ENCODE data around the gene STXBP2.

The STXBP2 gene

GRCh38 chr19:7674010-7675005 is 37.4 kb downstream of the STXBP2 start:
- Histone ChIP-seq H3K4me1 (ENCODE audit: control insufficient read depth, insufficient read depth, low read length) (peaks cover 11% of the 10 kb centered on the region; the same call in 1 of the 2 replicates), H3K27me3 (ENCODE audit: control insufficient read depth, insufficient read depth, low read length) (peaks cover 88% of the 10 kb centered on the region), H3K9me3 (ENCODE audit: control insufficient read depth, insufficient read depth, low read depth, low read length) (no peaks in the 10 kb centered on the region), H3K36me3 (ENCODE audit: control insufficient read depth, insufficient read depth, low read length) (no peaks in the 10 kb centered on the region), H3K9ac (ENCODE audit: low read length) (no peak overlapping the region), H3K4me3 (ENCODE audit: low read depth, low read length) (no peak overlapping the region), H3K27ac (ENCODE audit: low read depth, low read length) (no peak overlapping the region)

GRCh38 chr19:7676376-7676775 is 39.5 kb downstream of the STXBP2 start:
- no peak overlapping the region for H3K4me3 ChIP-seq (ENCODE audit: low read depth, low read length)
- H3K9ac ChIP-seq (ENCODE audit: low read length), result no peak overlapping the region
- peaks cover 76% of the 10 kb centered on the region for H3K27me3 ChIP-seq (ENCODE audit: control insufficient read depth, insufficient read depth, low read length)
- no peak overlapping the region for H3K27ac ChIP-seq (ENCODE audit: low read depth, low read length)
- H3K4me1 ChIP-seq (ENCODE audit: control insufficient read depth, insufficient read depth, low read length), result 0 out of 2 replicates have a peak, but pooled peaks cover 4% of the 10 kb centered on the region
- H3K36me3 ChIP-seq (ENCODE audit: control insufficient read depth, insufficient read depth, low read length), result no peaks in the 10 kb centered on the region
- H3K9me3 ChIP-seq (ENCODE audit: control insufficient read depth, insufficient read depth, low read depth, low read length), result no peaks in the 10 kb centered on the region

GRCh38 chr19:7676854-7677253 is 39.9 kb downstream of the STXBP2 start, which contains the start of gene MCEMP1:
Gene MCEMP1, plus strand, starts transcription at chr19:7677090. Its CDS starts 31 bp downstream, at chr19:7677121.
- H3K9ac ChIP-seq (ENCODE audit: low read length), result no peak within 1 kb of the TSS
- H3K4me1 ChIP-seq (ENCODE audit: control insufficient read depth, insufficient read depth, low read length), result 0 out of 2 replicates have a peak, but pooled peaks cover 4% of the 10 kb centered on the region
- no peaks in the 10 kb centered on the region for H3K9me3 ChIP-seq (ENCODE audit: control insufficient read depth, insufficient read depth, low read depth, low read length)
- no peak within 1 kb of the TSS for H3K4me3 ChIP-seq (ENCODE audit: low read depth, low read length)
- H3K36me3 ChIP-seq (ENCODE audit: control insufficient read depth, insufficient read depth, low read length), result no peaks in the 10 kb centered on the region
- no peak within 1 kb of the TSS for H3K27ac ChIP-seq (ENCODE audit: low read depth, low read length)
- H3K27me3 ChIP-seq (ENCODE audit: control insufficient read depth, insufficient read depth, low read length), result peaks cover 71% of the 10 kb centered on the region

GRCh38 chr19:7677669-7678311 is 40.9 kb downstream of the STXBP2 start:
- Histone ChIP-seq H3K27me3 (ENCODE audit: control insufficient read depth, insufficient read depth, low read length) (peaks cover 62% of the 10 kb centered on the region), H3K4me3 (ENCODE audit: low read depth, low read length) (no peak overlapping the region), H3K4me1 (ENCODE audit: control insufficient read depth, insufficient read depth, low read length) (0 out of 2 replicates have a peak, but pooled peaks cover 4% of the 10 kb centered on the region), H3K36me3 (ENCODE audit: control insufficient read depth, insufficient read depth, low read length) (peaks cover 5% of the 10 kb centered on the region), H3K9me3 (ENCODE audit: control insufficient read depth, insufficient read depth, low read depth, low read length) (no peaks in the 10 kb centered on the region), H3K9ac (ENCODE audit: low read length) (no peak overlapping the region), H3K27ac (ENCODE audit: low read depth, low read length) (no peak overlapping the region)

- Histone ChIP-seq H3K27ac (ENCODE audit: low read depth, low read length) (no peak overlapping the region), H3K4me3 (ENCODE audit: low read depth, low read length) (no peak overlapping the region), H3K9ac (ENCODE audit: low read length) (no peak overlapping the region), H3K27me3 (ENCODE audit: control insufficient read depth, insufficient read depth, low read length) (peaks cover 51% of the 10 kb centered on the region), H3K36me3 (ENCODE audit: control insufficient read depth, insufficient read depth, low read length) (peaks cover 10% of the 10 kb centered on the region), H3K4me1 (ENCODE audit: control insufficient read depth, insufficient read depth, low read length) (0 out of 2 replicates have a peak, but pooled peaks cover 4% of the 10 kb centered on the region), H3K9me3 (ENCODE audit: control insufficient read depth, insufficient read depth, low read depth, low read length) (no peaks in the 10 kb centered on the region)
Observed at GRCh38 chr19:7678971-7679751, 42.3 kb downstream of the STXBP2 start.

DNA sequence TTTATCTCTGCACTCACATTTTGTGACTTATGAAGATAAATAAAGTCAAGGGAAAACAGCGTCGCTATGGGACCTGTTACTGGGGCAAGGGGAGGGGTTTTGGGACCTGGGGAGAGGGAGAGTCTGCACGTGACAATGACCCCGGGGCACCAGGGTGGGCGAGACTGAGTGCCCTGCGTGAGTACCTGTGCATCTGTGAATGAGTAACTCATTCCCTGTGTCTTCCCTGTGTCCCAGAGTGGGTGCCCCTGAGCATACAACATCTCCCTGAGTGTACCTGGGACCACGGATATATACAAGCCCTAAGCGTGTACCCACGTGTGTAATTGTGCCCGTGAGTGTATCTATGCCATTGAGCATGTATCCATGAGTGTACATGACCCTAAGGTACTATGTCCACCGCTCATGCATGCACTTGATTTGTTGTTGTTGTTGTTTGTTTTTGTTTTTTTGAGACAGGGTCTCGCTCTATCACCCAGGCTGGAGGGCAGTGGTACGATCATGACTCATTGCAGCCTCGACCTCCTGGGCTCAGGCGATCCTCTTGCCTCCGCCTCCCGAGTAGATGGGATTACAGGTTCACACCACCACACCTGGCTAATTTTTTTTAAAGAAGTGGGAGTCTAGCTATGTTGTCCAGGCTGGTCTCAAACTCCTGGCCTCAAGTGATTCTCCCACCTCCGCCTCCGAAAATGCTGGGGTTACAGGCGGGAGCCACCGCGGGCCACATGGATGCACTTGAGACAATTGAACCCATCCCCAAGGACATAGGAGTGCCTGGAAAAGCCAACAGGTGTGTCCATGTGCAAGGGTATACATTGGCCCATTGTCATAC is 43.1 kb downstream of the STXBP2 start:
- Histone ChIP-seq H3K27me3 (ENCODE audit: control insufficient read depth, insufficient read depth, low read length) (peaks cover 47% of the 10 kb centered on the region), H3K4me3 (ENCODE audit: low read depth, low read length) (peak overlapping the region; percentile 91), H3K36me3 (ENCODE audit: control insufficient read depth, insufficient read depth, low read length) (peaks cover 10% of the 10 kb centered on the region), H3K9ac (ENCODE audit: low read length) (no peak overlapping the region), H3K4me1 (ENCODE audit: control insufficient read depth, insufficient read depth, low read length) (0 out of 2 replicates have a peak, but pooled peaks cover 4% of the 10 kb centered on the region), H3K9me3 (ENCODE audit: control insufficient read depth, insufficient read depth, low read depth, low read length) (no peaks in the 10 kb centered on the region), H3K27ac (ENCODE audit: low read depth, low read length) (no peak overlapping the region)

DNA sequence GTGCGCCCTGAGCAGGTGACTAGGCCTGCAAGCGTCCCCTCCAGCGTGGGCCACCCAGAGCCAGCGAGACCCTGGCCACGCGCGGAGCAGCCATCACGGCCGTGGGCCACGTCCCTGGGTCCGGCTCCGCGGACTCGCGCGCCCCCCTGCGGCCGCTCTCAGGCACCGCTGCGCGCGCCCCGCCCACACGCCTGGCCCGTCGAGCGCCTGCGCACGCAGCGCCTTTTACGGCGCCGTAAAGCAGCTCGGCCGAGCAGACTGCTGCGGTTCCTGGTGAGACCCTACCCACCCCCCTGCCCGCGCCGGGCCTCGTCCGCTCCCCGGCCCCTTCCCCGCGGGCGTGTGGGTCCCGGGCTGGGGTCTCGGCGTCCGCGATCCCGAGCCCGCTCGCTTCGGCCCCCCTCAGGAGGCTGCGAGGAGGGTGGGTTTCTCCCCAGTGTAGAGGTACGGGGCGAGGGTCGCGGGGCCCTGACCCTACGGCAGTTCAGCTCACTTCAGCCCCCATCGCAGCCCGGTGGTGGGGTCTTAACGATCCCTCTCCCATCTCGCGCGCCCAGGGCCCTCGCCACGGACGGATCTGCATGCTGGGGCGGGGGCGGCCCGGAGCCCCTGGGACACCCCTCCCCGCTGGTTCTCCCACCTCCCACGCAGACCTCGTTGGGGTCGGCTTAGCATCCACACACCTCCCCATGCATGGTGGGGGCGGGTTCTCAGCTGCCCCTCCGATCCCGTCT is 43.9 kb downstream of the STXBP2 start, which contains the start of gene TRAPPC5:
TRAPPC5 (plus strand) TSS at position 228 of the 734 bp plus-strand sequence. CDS start 1,421 bp downstream, outside the sequence.
- Histone ChIP-seq H3K27ac (ENCODE audit: low read depth, low read length) (peak within 1 kb of the TSS; percentile 51; the same call in 1 of the 2 replicates), H3K4me1 (ENCODE audit: control insufficient read depth, insufficient read depth, low read length) (peaks cover 10% of the 10 kb centered on the region), H3K9me3 (ENCODE audit: control insufficient read depth, insufficient read depth, low read depth, low read length) (no peaks in the 10 kb centered on the region), H3K4me3 (ENCODE audit: low read depth, low read length) (peak within 1 kb of the TSS; percentile 91), H3K27me3 (ENCODE audit: control insufficient read depth, insufficient read depth, low read length) (peaks cover 40% of the 10 kb centered on the region), H3K9ac (ENCODE audit: low read length) (peak within 1 kb of the TSS; percentile 76), H3K36me3 (ENCODE audit: control insufficient read depth, insufficient read depth, low read length) (peaks cover 10% of the 10 kb centered on the region)

GRCh38 chr19:7681340-7682174 is 44.6 kb downstream of the STXBP2 start:
- H3K4me1 ChIP-seq (ENCODE audit: control insufficient read depth, insufficient read depth, low read length), result peaks cover 10% of the 10 kb centered on the region
- H3K36me3 ChIP-seq (ENCODE audit: control insufficient read depth, insufficient read depth, low read length), result peaks cover 10% of the 10 kb centered on the region
- peak overlapping the region; percentile 91 for H3K4me3 ChIP-seq (ENCODE audit: low read depth, low read length)
- H3K27me3 ChIP-seq (ENCODE audit: control insufficient read depth, insufficient read depth, low read length), result peaks cover 33% of the 10 kb centered on the region
- H3K9me3 ChIP-seq (ENCODE audit: control insufficient read depth, insufficient read depth, low read depth, low read length), result no peaks in the 10 kb centered on the region
- H3K9ac ChIP-seq (ENCODE audit: low read length), result peak overlapping the region; percentile 76
- no peak overlapping the region for H3K27ac ChIP-seq (ENCODE audit: low read depth, low read length)
